Common myeloid progenitor, CD34-positive (primary cell): ENCODE data around the gene STEAP4. TPM values are rescaled to one million over a fixed set of nuclear protein-coding genes. Genes with fewer than 3 reads are reported as not detected.
A peak's percentile ranks its signal among the peaks of the same experiment; 100 is the strongest.

Experiments used
- CTCF ChIA-PET: fragments of 350-600 bp; sonication (Branson Sonifier 250); formaldehyde crosslinking; loops from one replicate; lab custom pipeline; 2021; ENCODE audit warnings: antibody characterized with exemption; lab: Charles Lee
- POLR2A ChIA-PET: fragments of 350-600 bp; sonication (Branson Sonifier 250); formaldehyde crosslinking; loops from one replicate; lab custom pipeline; 2021; ENCODE audit warnings: antibody characterized with exemption; lab: Charles Lee
- DNase-seq, 3 donors: peaks; one replicate each; pipeline versions ENCODE4 v3.0.0 to v3.0.0-alpha.2; 2013
- H3K27ac ChIP-seq, 2 experiments: 1 replicate in 1 of 2; 2 replicates in 1 of 2; pipeline ENCODE4 v1.7.0; 2013; ENCODE audit warnings: inconsistent platforms in 2 of 2, low read length in 2 of 2, mild to moderate bottlenecking in 2 of 2, low read depth in 1 of 2, moderate library complexity in 1 of 2; ENCODE audit not compliant: severe bottlenecking in 2 of 2, insufficient read depth in 1 of 2, poor library complexity in 1 of 2
- H3K27me3 ChIP-seq, 5 experiments: replicated peaks in 2 of 5; 1 replicate in 3 of 5; 2 replicates in 2 of 5; pipeline versions ENCODE4 v1.6.1 to v1.7.0; 2013; ENCODE audit warnings: low read length in 4 of 5, mild to moderate bottlenecking in 2 of 5, moderate library complexity in 2 of 5, inconsistent platforms in 1 of 5; ENCODE audit not compliant: insufficient read depth in 5 of 5, control insufficient read depth in 4 of 5
- H3K36me3 ChIP-seq, 4 experiments: 1 replicate in 2 of 4; 2 replicates in 2 of 4; pipeline versions ENCODE4 v1.6.1 to v1.7.0; 2013; ENCODE audit warnings: low read length in 3 of 4, control low read depth in 1 of 4, mild to moderate bottlenecking in 1 of 4; ENCODE audit not compliant: control insufficient read depth in 4 of 4, insufficient read depth in 4 of 4
- H3K4me1 ChIP-seq, 4 experiments: 1 replicate in 3 of 4; 2 replicates in 1 of 4; pipeline versions ENCODE4 v1.6.1 to v1.7.1; 2013; ENCODE audit warnings: low read length in 3 of 4, mild to moderate bottlenecking in 3 of 4, control low read depth in 1 of 4, inconsistent platforms in 1 of 4, moderate library complexity in 1 of 4; ENCODE audit not compliant: control insufficient read depth in 4 of 4, insufficient read depth in 4 of 4; ENCODE audit errors: control extremely low read depth in 1 of 4
- H3K4me3 ChIP-seq, 7 experiments: 1 replicate in 4 of 7; 2 replicates in 3 of 7; pipeline versions ENCODE4 v1.5.1 to v1.7.0; 2013; ENCODE audit warnings: mild to moderate bottlenecking in 7 of 7, low read length in 6 of 7, moderate library complexity in 6 of 7, inconsistent platforms in 2 of 7, low read depth in 2 of 7, control low read depth in 1 of 7; ENCODE audit not compliant: insufficient read depth in 4 of 7, control insufficient read depth in 1 of 7; ENCODE audit errors: extremely low read depth in 1 of 7
- H3K9me3 ChIP-seq, 5 experiments: 1 replicate in 4 of 5; 2 replicates in 1 of 5; pipeline versions ENCODE4 v1.6.1 to v1.7.1; 2013; ENCODE audit warnings: low read length in 4 of 5, mild to moderate bottlenecking in 2 of 5, inconsistent platforms in 1 of 5, low read depth in 1 of 5, moderate library complexity in 1 of 5; ENCODE audit not compliant: control insufficient read depth in 4 of 5, insufficient read depth in 2 of 5; ENCODE audit errors: control extremely low read depth in 1 of 5
- WGBS: methylation state at CpG from one replicate; pipeline ENCODE4 v1.1.5; 2013; ENCODE audit not compliant: insufficient coverage; 5-methylcytosine and 5-hydroxymethylcytosine counted together
- polyA plus RNA-seq: library from polyadenylated mRNA; unstranded; fragments of 120-200 nt; gene quantifications from one replicate; pipeline ENCODE4 v1.2.1, GENCODE V29; 2013

The STEAP4 gene
- 0.05 TPM for polyA plus RNA-seq

GRCh38 chr7:88306590-88307048 is at the start of gene STEAP4:
STEAP4 (minus strand) TSS chr7:88306894; CDS start chr7:88284269, 22,625 bp downstream.
- peaks cover 0 to 18% (median 8%) of the 10 kb centered on the region in 4 experiments for H3K4me1 ChIP-seq
- H3K9me3 ChIP-seq: no peaks in the 10 kb centered on the region
- no peaks in the 10 kb centered on the region for H3K36me3 ChIP-seq
- DNase-seq: peak; percentile 42 to 72 (median 70)
- WGBS: 2% methylated on average over 25 of the region's 30 CpGs
- POLR2A ChIA-PET: interaction anchor here (1.1 kb wide), 1 partner anchor 10 kb away, joined by 3 read pairs; no protein-coding TSS in a partner anchor
- H3K27ac ChIP-seq: no peak within 1 kb of the TSS
- CTCF ChIA-PET: no interaction called here
- peaks cover 0 to 15% (median 0%) of the 10 kb centered on the region in 5 experiments for H3K27me3 ChIP-seq
- H3K4me3 ChIP-seq: peak within 1 kb of the TSS in 6 of 7 experiments; percentile 36 to 70 (median 61)

GRCh38 chr7:88355011-88355410 is 48.3 kb upstream of the STEAP4 start:
- CTCF ChIA-PET: no interaction called here
- no peaks in the 10 kb centered on the region for H3K36me3 ChIP-seq
- no peak overlapping the region for H3K27ac ChIP-seq
- no peaks in the 10 kb centered on the region for H3K9me3 ChIP-seq
- POLR2A ChIA-PET: no interaction called here
- peak in 2 of 3 donors; percentile 61 to 64 for DNase-seq
- H3K4me1 ChIP-seq: peaks cover 0 to 18% (median 6%) of the 10 kb centered on the region in 4 experiments
- H3K27me3 ChIP-seq: no peaks in the 10 kb centered on the region
- WGBS: 14% methylated on average over 1 of the region's 3 CpGs
- H3K4me3 ChIP-seq: no peak overlapping the region

GRCh38 chr7:88350118-88350517 is 43.4 kb upstream of the STEAP4 start:
- POLR2A ChIA-PET: no interaction called here
- CTCF ChIA-PET: interaction anchor here (1.5 to 2.4 kb wide), 2 partner anchors 41 to 107 kb away, joined by 4 to 8 read pairs; no protein-coding TSS in a partner anchor
- WGBS: no CpG with 5 or more reads among the region's 2 CpGs
- Histone ChIP-seq H3K4me3 (no peak overlapping the region), H3K27ac (no peak overlapping the region), H3K9me3 (no peaks in the 10 kb centered on the region), H3K4me1 (peaks cover 0 to 8% (median 3%) of the 10 kb centered on the region in 4 experiments), H3K36me3 (no peaks in the 10 kb centered on the region), H3K27me3 (no peaks in the 10 kb centered on the region)
- DNase-seq: no peak

- CTCF ChIA-PET: interaction anchor here (1.8 to 4.8 kb wide), 2 partner anchors 11 to 491 kb away, joined by 6 to 40 read pairs; no protein-coding TSS in a partner anchor
- POLR2A ChIA-PET: no interaction called here
- no peaks in the 10 kb centered on the region for H3K36me3 ChIP-seq
Observed at GRCh38 chr7:88347517-88347916, 40.8 kb upstream of the STEAP4 start.

GRCh38 chr7:88347090-88347489 is 40.4 kb upstream of the STEAP4 start:
- ChIA-PET CTCF (interaction anchor here (1.8 to 4.8 kb wide), 2 partner anchors 11 to 491 kb away, joined by 6 to 40 read pairs; no protein-coding TSS in a partner anchor), POLR2A (no interaction called here)
- Histone ChIP-seq H3K27me3 (no peaks in the 10 kb centered on the region), H3K9me3 (no peaks in the 10 kb centered on the region), H3K4me1 (no peaks in the 10 kb centered on the region), H3K36me3 (no peaks in the 10 kb centered on the region), H3K27ac (no peak overlapping the region), H3K4me3 (no peak overlapping the region)
- no peak for DNase-seq
- WGBS: 97% methylated on average over 7 of the region's 7 CpGs

More at GRCh38 chr7:88347517-88347916, 40.8 kb upstream of the STEAP4 start:
- DNase-seq: no peak
- H3K9me3 ChIP-seq: no peaks in the 10 kb centered on the region
- H3K4me3 ChIP-seq: no peak overlapping the region
- no peaks in the 10 kb centered on the region for H3K4me1 ChIP-seq
- WGBS: 100% methylated on average over 1 of the region's 2 CpGs
- H3K27ac ChIP-seq: no peak overlapping the region
- no peaks in the 10 kb centered on the region for H3K27me3 ChIP-seq

- Histone ChIP-seq H3K27ac (no peak overlapping the region), H3K4me3 (no peak overlapping the region), H3K9me3 (no peaks in the 10 kb centered on the region), H3K4me1 (no peaks in the 10 kb centered on the region), H3K36me3 (no peaks in the 10 kb centered on the region), H3K27me3 (no peaks in the 10 kb centered on the region)
- no peak for DNase-seq
- WGBS: 100% methylated on average over 2 of the region's 2 CpGs
- ChIA-PET CTCF (interaction anchor here (1.1 to 4.8 kb wide), 6 partner anchors 12 to 492 kb away, joined by 3 to 40 read pairs (median 5); no protein-coding TSS in a partner anchor), POLR2A (no interaction called here)
Observed at GRCh38 chr7:88346357-88346756, 39.7 kb upstream of the STEAP4 start.
